HG03354 (cell line): Measurements from ENCODE around the gene RAB27A.

Source experiments
- ATAC-seq: cut with Tn5 transposase; IDR thresholded peaks from one replicate; pipeline ENCODE4 v1.9.1; 2021; ENCODE audit warnings: mild to moderate bottlenecking; ENCODE audit not compliant: unreplicated experiment, poor library complexity, severe bottlenecking

RAB27A gene

GRCh38 chr15:55234104-55234799 is 55.4 kb downstream of the RAB27A start:
- no peak for ATAC-seq

- ATAC-seq: no peak
Observed at GRCh38 chr15:55231455-55231854, 58.2 kb downstream of the RAB27A start.

DNA sequence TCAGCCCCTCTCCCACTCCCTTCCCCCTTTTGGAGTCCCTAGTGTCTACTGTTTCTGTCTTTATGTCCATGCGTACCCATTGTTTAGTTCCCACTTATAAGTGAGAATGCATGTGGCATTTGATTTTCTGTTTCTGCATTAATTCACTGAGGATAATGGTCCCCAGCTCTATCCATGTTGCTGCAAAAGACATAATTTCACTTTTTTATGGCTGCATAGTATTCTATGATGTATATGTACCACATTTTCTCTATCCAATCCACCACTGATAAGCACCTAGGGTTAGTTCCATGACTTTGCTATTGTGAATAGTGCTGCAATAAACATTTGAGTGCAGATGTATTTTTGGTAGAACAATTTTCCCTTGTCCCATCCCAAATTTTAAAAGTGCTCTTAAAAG is 58.7 kb downstream of the RAB27A start:
- no peak for ATAC-seq

DNA sequence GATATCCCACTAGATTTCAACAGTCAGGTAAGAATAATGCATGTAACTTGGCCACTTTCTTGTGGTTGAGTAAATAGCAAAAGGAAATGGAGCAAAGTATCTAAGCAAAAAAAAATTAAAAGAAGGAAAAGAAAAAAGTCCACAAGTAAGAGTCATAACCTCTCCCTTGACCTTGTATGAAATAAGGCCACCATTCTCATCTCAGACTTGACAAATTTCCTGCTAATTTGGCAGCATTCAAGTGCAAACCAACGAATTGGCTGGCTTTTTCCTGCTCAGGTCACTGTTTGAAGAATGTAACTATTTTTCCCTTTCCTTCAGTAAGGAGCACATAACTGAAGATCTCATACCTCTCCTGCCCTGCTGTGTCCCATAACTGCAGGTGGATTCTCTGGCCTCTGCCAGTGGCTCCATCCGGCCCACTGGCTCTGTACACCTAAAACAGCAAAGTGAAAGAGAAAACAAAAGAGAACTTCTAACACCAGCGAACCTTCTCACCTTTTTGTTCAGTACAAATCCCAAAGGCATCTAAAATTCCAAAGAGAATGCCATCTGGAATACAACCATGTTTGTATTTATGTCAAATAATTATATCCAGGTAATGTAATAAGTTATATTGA is 59.5 kb downstream of the RAB27A start:
- no peak for ATAC-seq

DNA sequence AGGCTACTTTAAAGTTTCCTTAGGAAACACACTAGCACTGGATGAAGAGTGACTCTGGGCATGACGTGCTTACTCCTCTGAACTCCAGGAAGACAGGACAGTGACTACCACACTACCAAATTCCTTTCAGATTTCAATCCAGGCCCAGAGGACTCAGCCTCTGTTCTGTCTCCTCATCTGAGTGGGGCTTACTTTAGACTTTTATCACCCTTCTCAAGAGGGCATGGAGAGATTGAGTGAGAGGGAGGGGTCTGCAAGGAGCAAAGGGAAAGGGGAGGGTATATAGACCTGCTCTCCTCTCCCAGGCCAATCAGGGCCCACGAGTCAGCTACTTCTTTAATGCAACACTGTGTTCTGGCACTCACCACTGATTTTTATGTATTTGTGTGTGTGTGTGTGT is 63.5 kb downstream of the RAB27A start:
- ATAC-seq: no peak

- no peak for ATAC-seq
Observed at GRCh38 chr15:55224892-55225291, 64.7 kb downstream of the RAB27A start.

DNA sequence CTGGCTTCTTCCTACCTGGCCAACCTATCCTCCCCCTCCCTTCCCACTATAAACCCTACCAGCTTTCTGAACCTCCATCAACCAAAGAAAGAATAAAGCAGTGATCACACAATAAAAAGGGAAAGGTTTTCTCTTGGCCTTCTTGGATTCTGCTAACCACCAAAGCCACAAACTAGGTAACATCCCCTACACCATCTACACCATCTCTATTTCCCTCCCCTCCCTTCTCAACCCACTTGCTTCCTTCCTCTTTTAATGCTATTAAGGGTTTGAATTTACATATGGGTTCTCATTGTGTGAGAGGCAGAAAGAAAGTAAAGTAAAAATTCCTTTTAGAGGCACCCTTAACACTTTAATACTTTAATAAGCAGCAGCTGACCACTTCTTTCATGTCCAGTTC is 67.0 kb downstream of the RAB27A start:
- ATAC-seq: peak; percentile 71

GRCh38 chr15:55221090-55222011 is 68.3 kb downstream of the RAB27A start:
- peak; percentile 58 for ATAC-seq

- ATAC-seq: no peak
Observed at GRCh38 chr15:55220606-55221005, 69.0 kb downstream of the RAB27A start.

- ATAC-seq: no peak
Observed at GRCh38 chr15:55218056-55218455, 71.6 kb downstream of the RAB27A start.

DNA sequence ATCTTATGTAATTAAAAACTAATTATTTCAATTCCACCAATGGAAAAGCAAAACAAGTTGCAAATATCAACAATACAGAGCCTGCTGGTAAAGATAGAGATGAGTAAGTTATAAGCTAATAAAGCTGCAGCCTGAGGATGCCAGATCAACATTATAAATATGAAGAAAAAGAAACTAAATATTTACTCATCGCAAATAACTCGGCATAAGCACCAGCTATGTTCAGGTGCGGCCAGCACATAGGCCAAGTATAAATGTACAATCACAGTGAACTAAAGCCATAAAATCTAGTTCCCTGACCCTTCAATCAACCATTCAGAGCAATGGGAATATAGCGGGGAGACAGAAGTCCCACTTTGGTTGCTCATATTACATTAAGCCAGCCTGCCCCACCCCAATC is 85.1 kb downstream of the RAB27A start:
- no peak for ATAC-seq

DNA sequence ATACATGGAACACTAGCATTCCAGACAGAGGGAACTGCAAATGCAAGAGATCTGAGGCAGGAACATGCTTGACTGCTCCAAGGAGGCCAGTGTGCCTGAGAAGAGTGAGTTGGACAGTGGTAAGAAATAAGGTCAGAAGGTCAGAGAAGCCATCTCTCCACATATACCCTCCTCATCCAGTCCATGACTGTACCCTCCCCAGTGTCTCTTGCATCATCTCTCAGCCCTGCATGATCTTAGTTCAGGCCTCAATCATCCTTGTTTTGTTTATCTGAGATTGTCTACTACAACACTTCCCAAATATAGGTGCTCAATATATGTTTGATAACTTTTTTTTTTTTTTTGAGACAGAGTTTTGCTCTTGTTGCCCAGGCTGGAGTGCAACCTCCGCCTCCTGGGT is 87.4 kb downstream of the RAB27A start:
- ATAC-seq: no peak

DNA sequence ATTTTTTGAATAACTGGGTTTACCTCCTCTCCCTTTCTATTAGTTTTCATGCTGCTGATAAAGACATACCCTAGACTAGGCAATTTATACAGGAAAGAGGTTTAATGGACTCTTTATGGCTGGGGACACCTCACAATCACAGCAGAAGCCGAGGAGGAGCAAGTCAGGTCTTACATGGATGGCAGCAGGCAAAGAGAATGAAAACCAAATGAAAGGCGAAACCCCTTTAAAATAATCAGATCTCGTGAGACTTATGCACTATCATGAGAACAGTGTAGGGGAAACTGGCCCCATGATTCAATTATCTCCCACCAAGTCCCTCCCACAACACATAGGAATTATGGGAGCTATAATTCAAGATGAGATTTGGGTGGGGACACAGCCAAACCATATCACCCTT is 90.9 kb downstream of the RAB27A start:
- no peak for ATAC-seq

GRCh38 chr15:55197719-55198118 is 91.9 kb downstream of the RAB27A start:
- ATAC-seq: no peak

GRCh38 chr15:55197362-55197705 is 92.3 kb downstream of the RAB27A start:
- peak; percentile 23 for ATAC-seq

GRCh38 chr15:55196458-55197361 is 92.9 kb downstream of the RAB27A start, which contains the start of gene RSL24D1:
Gene RSL24D1, minus strand, starts transcription at chr15:55196941. Its CDS starts 51 bp downstream, at chr15:55196890.
- ATAC-seq: peak; percentile 95

DNA sequence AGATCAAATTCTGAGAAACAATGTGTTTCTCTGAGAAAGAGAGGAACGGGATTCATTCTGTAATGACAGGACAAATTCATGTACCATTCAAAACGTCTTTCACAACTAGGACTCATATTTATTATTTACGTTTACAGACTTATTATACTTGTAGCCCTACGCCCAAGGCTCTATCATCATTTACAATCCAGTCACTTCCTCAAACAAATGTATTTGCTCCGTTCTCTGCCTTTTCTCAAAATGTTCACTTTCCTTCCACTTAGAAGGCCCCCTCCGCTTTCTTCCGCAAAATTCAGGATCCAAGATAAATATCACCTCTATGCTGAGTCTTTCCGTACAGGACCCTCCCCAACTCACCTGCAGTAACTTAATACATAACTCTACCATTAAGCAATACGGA is 93.6 kb downstream of the RAB27A start:
- no peak for ATAC-seq

- no peak for ATAC-seq
Observed at GRCh38 chr15:55194256-55194655, 95.4 kb downstream of the RAB27A start.

DNA sequence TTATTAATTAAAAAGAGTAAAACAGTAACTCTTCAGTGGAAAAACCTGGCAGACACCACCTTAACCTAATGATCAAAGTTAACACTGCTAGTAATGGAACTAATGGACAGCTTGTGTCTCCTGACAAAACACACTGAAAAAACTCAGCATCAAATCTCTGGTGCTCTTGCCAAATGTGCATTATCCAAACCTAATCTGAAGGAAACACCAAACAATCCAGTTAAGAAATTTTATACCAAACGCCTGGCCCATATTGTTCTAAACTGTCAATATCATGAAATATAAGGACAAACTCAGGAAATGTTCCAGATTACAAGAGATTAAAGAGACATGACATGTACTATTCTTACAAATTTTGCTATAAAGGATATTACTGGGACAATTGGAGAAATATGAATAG is 103.3 kb downstream of the RAB27A start:
- ATAC-seq: no peak

- ATAC-seq: no peak
Observed at GRCh38 chr15:55183679-55184078, 105.9 kb downstream of the RAB27A start.
